AG04449 (cell line): ENCODE data around the gene RUNX2.

Source experiments
- CTCF ChIA-PET: fragments of 350-600 bp; formaldehyde crosslinking; extraction: SDS; loops from one replicate; lab custom pipeline; 2021; ENCODE audit warnings: antibody characterized with exemption; lab: Yijun Ruan, JAX
- POLR2A ChIA-PET: fragments of 400-600, 350-600 bp; formaldehyde crosslinking; extraction: SDS; loops from one replicate; lab custom pipeline; 2020; ENCODE audit warnings: antibody characterized with exemption, inconsistent platforms; lab: Yijun Ruan, JAX
- DNase-seq: peaks from one replicate; pipeline ENCODE4 v3.0.0-alpha.2; 2010; ENCODE audit warnings: low read depth, low spot score
- H3K4me3 ChIP-seq: 2 replicates; pipeline ENCODE4 v1.5.1; 2011; ENCODE audit warnings: low read depth, mild to moderate bottlenecking, control low read depth, low read length
- CTCF ChIP-seq: IDR thresholded peaks from one replicate; pipeline ENCODE4 v1.5.1; 2011; ENCODE audit warnings: mild to moderate bottlenecking, moderate library complexity, low read length, control low read depth, inconsistent platforms; ENCODE audit not compliant: insufficient read depth; ENCODE audit errors: missing control alignments

RUNX2 gene

GRCh38 chr6:45591306-45591705 lies 263.2 kb downstream of the RUNX2 start:
- CTCF ChIA-PET = no interaction called here
- POLR2A ChIA-PET = no interaction called here
- no peak overlapping the region for H3K4me3 ChIP-seq
- TF ChIP-seq CTCF = no peak
- DNase-seq = no peak

- DNase-seq = no peak
- no peak overlapping the region for H3K4me3 ChIP-seq
- ChIA-PET CTCF (no interaction called here), POLR2A (no interaction called here)
- TF ChIP-seq CTCF = no peak
Measured at GRCh38 chr6:45591890-45592289, 263.8 kb downstream of the RUNX2 start.

DNA sequence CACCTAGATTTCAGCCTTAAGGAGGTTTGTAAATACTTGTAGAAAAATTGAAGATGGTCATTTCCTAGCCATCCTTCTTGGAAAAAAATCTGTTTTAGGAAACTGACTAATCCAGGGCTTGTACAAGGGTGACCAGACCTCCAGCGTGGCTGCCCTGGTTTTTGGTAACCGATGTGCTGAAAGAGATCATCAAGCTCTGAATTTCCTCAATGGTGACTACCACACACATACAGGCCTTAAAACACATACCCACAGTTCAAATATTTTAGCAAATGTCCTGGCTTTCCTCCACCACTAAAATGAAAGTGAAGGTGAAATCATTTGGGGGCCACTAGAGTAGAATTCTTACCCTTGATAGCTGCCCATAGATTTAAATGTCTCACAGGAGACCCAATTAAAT lies 264.9 kb downstream of the RUNX2 start:
- CTCF ChIA-PET = no interaction called here
- POLR2A ChIA-PET = no interaction called here
- DNase-seq = no peak
- no peak for TF ChIP-seq CTCF
- H3K4me3 ChIP-seq = no peak overlapping the region

- CTCF ChIA-PET = interaction anchor here (1.0 kb wide), 1 partner anchor 328 kb away, joined by 3 read pairs; no protein-coding TSS in a partner anchor
- H3K4me3 ChIP-seq = no peak overlapping the region
- POLR2A ChIA-PET = no interaction called here
- TF ChIP-seq CTCF = no peak
- no peak for DNase-seq
Measured at GRCh38 chr6:45595010-45595851, 267.1 kb downstream of the RUNX2 start.

DNA sequence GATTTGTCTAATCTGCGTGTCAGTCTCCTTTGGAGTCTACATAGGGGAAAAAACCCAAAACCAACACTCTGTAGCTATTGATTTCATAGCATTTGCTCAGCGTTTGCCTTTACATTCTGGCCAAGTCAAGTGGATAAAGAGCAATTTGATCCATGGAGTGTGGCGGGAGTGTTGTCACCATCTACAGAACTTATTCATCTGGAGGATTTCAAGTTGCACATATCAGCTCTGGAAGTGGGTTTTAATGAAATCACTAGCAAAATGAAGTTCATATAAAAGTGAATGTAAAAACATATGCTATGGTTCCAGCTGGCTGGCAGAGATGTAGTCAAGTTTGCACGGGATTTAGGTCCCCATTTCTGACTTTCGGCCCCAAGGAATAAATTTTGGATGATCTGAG lies 269.3 kb downstream of the RUNX2 start:
- no peak for TF ChIP-seq CTCF
- ChIA-PET CTCF (interaction anchor here (0.6 kb wide), 1 partner anchor 63 kb away, joined by 5 read pairs; no protein-coding TSS in a partner anchor), POLR2A (no interaction called here)
- H3K4me3 ChIP-seq = no peak overlapping the region
- no peak for DNase-seq

DNA sequence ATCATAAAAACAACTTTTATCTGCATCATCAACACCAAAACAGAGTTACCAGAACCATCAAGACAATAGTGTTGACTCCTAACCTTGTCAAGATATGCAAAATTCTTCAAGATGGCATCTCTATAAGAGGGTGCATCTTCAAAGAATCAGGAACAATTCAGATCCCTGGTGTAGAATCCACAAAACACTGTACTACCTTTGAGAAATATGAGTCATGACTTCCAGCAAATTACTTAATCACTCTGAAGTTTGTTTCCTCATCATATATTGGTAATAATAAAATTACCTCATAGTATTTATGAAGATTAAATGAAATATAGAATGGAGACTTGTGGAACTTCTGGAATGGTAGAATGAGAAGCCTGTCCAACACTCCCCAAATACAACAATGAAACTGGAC lies 270.9 kb downstream of the RUNX2 start:
- TF ChIP-seq CTCF = no peak
- no peak overlapping the region for H3K4me3 ChIP-seq
- ChIA-PET POLR2A (no interaction called here), CTCF (no interaction called here)
- no peak for DNase-seq
